PC-9 (cell line): Measurements from ENCODE around the gene CNTNAP3B.
"Not testable (repeated sequence)": the region's sequence is repeated elsewhere in the genome, so short reads cannot be mapped to it uniquely, and the experiment has no call there.

ENCODE experiments used
- CTCF ChIP-seq: fragments of 200-600 bp; sonication (generic); conservative IDR thresholded peaks from 2 replicates; pipeline ENCODE4 v1.6.1; 2017; ENCODE audit warnings: mixed run types, antibody characterized with exemption, mild to moderate bottlenecking, moderate library complexity
- EZH2 ChIP-seq: fragments of 200-600 bp; sonication (generic); IDR thresholded peaks from 2 replicates; pipeline ENCODE4 v1.8.0; 2017; ENCODE audit warnings: antibody characterized with exemption, low read depth

DNA sequence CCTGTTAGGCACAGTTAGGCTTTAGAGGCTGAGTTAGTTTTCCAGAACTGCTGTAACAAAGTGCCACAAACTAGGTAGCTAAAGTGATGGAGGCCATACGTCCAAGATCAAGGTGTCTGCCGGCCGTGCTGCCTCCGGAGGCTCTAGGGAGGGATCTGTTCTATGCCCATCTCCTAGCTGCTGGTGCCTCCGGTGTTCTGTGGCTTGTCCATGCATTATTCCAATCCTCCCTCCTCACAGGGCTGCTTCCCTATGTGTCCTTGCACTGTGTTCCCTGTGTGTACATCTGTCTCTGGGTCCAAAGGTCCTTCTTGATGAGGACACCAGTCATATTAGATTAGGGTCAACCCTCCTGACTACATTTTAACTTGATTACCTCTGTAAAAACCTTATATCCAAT is 54.4 kb downstream of the CNTNAP3B start:
- TF ChIP-seq EZH2, CTCF: not testable (repeated sequence)
